Suprapubic skin (tissue), 4 donors: ENCODE measurements around the gene LRIG3.

Experiments used
- CTCF ChIP-seq, 2 donors: fragments of 200-600 bp in 1 of 2; fragments of 450-650 bp in 1 of 2; sonication (generic) in 1 of 2; IDR thresholded peaks; one replicate each; pipeline ENCODE4 v1.5.1; 2016 to 2019; ENCODE audit warnings: antibody characterized with exemption in 2 of 2, mild to moderate bottlenecking in 1 of 2, moderate library complexity in 1 of 2
- POLR2A ChIP-seq, 2 donors: fragments of 450-650 bp; IDR thresholded peaks; one replicate each; pipeline ENCODE4 v1.6.1; 2017; ENCODE audit warnings: antibody characterized with exemption in 2 of 2, mild to moderate bottlenecking in 2 of 2, moderate library complexity in 2 of 2
- POLR2AphosphoS5 ChIP-seq, 3 donors: sonication (generic); formaldehyde crosslinking; IDR thresholded peaks; one replicate each; pipeline ENCODE4 v1.6.1; 2017; ENCODE audit warnings: antibody characterized with exemption in 3 of 3

GRCh38 chr12:58871556-58871955 lies 48.7 kb downstream of the LRIG3 start:
- TF ChIP-seq CTCF (IDR thresholded peaks at IDR 0.05) (no peak), POLR2AphosphoS5 (IDR thresholded peaks at IDR 0.05) (no peak), POLR2A (IDR thresholded peaks at IDR 0.05) (no peak)
